ENCODE measurements around the gene JMJD1C.
A peak's percentile ranks its signal among the peaks of the same experiment; 100 is the strongest.
"Not testable (repeated sequence)": the region's sequence is repeated elsewhere in the genome, so short reads cannot be mapped to it uniquely, and the experiment has no call there.

The JMJD1C gene

DNA sequence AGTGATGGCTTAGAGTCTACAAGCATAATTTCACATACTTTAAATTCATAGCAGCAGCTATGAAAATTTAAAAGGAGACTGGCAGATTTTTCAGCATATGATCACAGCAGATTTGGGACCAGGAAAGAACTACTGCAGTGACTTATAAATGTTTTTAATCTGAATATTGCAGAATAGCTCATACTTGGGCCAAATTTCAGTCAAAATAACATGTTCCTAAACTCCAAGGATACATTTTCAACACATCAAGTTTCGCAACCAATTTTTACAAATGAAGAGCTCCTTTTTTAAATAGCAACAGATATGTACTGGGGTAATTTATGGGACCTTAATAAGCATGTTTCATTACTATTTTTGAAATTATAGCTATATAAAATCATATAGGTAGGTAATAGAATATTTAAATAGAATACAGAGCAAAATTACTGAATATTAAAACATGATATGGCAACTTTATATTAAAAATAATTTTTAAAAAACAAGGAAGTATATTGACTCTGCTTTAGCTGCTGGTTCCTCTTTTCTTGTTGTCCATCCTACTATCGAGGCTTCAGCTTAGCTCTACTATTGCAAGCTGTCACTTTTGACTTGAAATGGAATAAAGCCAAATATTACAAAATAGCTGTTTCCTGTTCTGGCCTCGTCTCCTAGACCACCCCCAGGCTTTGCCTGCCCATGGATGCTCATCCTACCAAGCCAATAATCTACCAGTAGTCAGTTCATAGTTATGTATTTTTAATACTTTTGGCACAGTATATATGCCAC is 209.6 kb downstream of the JMJD1C start:
- DNase-seq, result peak; percentile 91

DNA sequence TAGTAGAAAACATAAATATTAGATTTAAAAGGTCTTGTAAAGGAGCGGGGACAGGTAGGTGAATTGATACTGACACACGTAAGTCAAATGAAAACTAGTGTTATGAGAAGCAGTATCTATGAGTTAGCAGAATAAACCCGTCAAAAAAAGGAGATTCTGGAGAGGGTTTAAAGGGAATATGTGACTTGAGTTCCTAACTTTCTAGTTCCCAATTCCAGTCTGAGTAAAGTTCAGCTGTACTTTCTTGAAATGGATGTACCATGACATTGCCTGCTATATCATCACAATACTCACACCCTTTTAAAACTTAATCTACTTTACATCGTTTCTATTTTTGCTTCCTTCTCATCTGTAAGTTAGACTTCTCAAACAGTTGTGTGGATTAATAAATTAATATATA is 210.5 kb downstream of the JMJD1C start:
- no peak for DNase-seq

DNA sequence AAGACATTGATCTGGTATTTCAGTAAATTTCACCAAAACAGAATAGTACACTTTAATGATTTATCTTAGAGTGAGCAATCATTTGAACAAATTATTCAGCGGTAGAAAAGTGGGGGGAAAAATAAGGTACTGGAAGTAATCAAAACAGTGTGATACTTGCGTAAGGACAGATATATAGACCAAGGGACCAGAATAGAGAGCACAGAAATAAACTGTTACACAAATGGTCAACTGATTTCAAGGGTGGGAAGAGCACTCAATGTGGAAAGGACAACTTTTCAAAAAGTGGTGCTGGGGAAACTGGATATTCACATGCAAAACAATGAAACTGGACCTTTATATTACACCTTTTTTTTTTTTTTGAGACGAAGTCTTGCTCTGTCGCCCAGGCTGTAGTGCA is 212.7 kb downstream of the JMJD1C start:
- DNase-seq, result no peak

DNA sequence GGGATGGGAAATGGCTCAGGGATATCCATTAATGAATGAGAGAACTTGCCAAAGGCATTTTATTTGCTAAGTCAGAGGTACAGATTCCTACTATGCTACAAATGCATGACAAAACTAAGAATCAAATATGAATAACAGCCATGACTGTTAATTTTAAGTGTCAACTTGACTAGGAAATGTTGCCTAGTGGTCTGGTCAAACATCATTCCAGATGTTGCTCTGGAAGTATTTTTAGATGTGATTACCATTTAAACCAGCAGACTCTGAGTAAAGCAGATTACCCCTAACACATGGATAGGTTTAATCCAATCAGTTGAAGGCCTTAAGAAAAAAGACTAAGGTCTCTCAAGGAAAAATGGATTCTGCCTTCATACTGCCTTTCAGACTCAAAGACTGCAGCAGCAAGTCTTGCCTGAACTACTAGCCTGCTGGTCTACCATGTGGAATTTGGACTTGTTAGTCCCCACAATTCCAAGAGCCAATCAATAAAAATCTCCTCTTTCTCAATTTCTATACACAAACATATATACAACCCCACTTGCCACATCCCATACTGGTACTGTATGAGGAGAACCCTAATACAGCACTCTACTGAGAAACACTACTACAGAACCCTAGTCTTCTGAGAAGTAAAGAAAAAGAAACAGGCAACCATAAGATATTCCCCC is 213.5 kb downstream of the JMJD1C start:
- no peak for DNase-seq

DNA sequence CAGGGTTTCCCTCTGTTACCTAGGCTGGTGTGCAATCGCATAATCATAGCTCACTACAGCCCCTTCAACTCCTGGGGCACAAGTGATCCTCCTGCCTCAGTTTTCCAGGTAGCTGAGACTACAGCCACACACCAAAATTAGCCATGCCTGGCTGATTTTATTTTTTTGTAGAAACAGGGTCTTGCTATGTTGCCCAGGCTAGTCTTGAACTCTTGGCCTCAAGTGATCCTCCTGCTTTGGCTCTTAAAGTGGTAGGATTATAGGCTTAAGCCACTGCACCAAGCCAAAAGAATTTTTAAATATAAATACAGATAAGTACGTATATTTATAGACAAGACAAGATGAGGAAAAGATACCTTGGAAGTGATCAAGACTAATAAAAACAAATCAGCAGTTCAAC is 215.7 kb downstream of the JMJD1C start:
- no peak for DNase-seq

DNA sequence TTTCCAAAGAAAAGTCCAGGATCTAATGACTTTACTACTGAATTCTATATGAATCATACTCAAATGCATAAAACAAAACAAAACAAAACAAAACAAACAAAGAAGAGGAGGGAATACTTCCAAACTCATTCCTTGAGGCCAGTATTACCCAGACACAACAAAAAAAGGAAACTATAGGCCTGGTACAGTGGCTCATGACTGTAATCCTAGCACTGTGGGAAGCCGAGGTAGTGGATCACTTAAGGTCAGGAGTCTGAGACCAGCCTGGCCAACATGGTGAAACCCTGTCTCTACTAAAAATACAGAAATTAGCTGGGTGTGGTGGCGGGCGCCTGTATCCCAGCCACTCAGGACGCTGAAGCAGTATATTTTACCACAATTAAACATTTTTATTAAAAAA is 218.0 kb downstream of the JMJD1C start:
- DNase-seq, result no peak

DNA sequence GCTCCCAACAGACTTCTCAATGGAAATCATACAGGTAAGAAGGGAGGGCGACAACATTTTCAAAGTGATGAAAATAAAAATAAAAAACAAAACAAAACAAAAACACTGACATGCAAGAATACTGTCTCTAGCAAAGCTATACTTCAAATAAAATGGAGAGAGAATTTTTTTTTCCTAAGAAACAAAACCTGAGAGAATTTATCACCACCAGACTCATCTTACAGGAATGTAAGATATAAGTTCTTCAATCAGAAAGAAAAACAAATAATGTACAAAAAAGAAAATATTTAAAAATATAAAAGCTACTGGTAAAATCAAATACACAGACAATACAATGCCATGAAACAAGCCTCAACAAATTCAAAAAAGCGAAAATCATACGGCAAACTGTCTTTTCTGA is 219.4 kb downstream of the JMJD1C start:
- DNase-seq, result no peak

DNA sequence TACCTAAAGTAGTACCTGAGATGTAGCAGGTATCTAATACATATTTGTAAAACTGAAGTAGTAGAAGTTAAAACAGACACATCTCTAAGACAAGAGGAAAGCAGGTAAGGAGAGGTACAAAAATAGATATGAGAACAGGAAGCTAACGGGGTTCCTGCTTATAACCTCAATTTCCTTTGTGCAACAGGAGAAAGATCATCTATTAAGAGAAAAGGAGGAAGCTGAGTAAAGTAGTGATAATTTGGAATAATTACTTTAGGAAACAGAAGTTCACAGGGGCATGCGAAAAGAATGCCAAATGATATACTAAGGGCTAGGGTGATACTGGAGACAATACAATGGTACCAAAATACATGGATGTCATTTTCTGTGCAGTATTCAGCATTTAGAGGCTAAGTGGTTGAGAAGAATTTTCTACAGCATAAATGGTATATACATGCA is 223.9 kb downstream of the JMJD1C start:
- peak; percentile 32 for DNase-seq

DNA sequence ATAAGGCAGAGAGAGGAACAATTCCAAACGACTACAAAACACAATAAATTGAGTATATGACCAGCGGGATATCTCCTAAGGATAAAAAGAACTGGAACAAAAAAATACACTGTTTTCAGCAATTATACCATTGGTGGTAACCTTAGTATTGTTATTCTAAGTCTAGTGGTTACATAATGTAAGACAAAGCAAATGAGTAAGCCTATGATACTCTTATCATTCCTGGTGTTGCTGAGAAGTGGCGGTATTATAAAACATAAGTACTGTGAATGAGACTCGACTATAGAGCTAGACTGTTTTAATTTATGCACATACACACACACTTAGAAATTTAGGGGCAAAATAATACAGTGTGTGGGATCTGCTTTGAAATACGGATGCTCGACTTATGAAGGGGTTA is 225.0 kb downstream of the JMJD1C start:
- peak; percentile 51 for DNase-seq

DNA sequence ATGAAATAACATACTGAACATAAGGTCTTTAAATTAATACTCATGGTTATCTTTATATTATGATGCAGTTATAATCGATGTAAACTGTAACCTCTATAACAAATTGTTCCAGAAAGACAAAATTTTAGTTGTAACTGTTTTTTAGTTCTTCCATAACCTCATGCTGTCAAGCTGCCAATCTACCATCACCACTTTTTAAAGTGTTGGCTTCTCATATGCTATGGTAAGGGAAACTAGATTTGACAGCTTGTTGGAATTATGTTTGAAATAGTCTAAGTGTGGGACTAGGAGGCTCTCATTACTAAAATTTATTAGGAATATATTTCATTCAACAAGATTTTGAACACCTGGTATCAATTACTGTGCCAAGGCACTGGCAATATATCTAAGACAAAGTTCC is 227.3 kb downstream of the JMJD1C start:
- no peak for DNase-seq

DNA sequence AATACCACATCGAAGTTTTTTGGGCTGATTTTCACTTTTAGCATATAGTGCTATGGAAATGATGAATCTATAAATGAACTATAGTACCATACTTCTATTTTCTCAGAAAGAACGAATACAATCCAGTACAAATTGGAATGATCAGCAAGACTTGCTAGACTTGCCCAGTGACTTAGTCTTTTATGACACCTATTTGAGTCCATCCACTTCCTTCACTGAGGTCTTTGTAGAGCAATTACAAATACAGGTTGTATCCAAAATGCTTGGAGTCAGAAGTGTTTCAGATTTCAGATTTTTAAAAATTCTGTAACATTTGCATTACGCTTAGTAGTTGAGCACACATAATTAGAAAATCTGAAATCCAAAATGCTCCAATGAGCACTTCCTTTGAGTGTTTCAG is 228.4 kb downstream of the JMJD1C start:
- no peak for DNase-seq

DNA sequence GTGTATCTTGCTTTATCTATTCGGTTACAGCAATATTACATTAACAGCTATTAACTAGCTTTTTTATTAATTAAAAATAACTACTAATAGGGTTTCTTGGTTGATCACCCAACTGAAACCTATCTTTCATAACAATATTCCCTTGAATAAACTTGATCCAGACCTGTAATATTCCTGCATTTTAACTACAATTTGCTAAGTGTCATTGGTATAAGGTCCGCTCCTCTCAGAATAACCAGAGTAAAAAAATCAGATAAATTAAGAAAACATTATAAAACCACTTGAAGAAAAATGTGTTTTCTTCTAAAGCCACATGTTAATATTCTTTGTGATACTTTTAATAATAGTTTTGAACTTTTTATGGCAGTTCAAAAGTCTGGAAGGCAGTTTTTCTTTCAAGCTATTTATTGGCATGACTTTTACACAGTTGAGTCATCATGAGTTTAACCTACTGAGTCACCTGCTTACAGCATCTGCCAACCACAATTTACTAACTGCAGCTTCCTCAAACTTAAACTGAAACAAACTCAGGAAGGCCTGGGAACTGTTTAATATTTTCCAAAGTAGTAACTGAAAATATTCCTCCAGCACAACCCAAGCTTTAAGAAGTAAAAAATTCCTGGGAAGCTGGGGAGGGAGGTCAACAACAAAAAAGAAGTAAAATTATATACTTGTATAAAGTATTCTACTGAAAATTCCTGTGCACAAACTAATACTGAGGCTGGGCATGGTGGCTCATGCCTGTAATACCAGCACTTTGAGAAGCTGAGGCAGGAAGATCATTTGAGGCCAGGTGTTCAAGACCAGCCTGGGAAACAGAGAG is 229.5 kb downstream of the JMJD1C start:
- peak; percentile 82 for DNase-seq

DNA sequence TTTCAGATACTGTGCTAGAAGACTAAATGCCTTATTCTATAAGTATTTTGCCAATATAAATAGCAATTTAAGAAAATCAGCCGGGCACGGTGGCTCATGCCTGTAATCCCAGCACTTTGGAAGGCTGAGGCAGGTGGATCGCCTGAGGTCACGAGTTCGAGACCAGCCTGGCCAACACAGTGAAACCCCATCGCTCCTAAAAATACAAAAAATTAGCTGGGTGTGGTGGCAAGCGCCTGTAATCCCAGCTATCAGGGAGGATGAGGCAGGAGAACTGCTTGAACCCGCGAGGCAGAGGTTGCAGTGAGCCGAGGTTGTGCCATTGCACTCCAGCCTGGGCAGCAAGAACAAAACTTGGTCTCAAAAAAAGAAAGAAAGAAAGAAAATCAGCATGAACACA is 230.6 kb downstream of the JMJD1C start:
- not testable (repeated sequence) for DNase-seq

DNA sequence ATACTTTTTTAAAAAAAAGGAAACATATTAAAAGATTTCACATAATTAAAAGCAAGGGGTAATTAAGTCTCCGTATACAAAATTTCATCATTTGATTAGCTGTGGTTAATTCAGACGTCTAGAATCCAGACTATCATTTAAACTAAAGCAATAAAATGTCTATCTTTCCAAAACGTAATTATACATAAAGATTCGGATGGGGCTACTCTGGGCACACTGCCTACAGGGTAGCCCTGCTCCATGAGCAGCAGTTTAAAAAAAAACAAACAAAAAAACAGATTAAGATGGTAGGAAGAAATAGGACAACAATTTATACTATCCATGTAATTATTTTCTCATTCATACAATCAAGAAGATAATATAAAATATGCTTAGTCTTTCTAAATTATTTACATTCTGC is 236.6 kb downstream of the JMJD1C start:
- DNase-seq, result no peak

DNA sequence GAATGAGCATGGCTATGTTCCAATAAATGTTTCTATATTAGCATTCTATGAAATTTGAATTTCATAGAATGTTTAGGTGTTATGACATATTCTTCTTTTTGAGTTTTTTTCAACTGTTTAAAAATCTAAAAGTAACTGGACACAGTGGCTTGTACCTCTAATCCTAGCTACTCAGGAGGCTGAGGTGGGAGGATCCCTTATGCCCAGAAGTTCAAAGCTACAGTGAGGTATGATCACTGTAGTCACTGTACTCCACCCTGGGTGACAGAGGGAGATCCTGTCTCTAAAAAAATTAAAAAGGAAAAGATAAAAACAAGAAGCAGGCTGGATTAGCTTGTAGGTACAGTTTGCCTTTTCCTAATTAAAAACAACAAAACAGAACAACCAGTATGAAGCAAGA is 237.5 kb downstream of the JMJD1C start:
- no peak for DNase-seq

DNA sequence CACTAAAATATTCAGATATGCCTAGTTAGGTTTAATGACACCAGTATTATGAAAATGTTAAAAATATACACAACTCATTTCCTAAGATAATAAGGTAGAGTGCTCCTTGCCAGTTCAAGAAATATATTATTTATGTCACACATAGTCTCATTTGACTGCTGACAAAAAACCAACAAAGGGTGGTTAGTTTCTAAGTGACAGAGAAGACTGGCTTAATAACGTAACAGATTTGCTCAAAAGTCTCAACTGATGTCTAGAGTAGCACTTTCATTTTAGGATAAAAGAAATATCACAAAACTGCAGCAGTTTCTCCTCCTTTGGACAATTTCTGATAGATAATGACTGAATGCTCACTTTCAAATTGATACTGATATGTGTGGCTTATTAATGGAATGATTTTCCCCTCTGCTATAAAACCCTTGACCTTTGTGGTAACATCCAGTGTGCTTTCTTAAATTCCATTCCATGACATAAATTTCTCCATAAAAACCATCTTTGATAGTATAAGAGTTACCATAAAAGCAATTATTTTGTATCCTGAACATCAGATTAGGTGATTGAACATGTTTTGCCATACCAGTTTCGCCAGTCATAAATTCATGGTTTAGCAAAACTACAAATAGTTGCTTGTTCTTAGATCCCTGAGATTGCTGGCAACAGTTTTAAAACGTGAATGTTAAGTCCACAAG is 238.4 kb downstream of the JMJD1C start:
- DNase-seq, result no peak

DNA sequence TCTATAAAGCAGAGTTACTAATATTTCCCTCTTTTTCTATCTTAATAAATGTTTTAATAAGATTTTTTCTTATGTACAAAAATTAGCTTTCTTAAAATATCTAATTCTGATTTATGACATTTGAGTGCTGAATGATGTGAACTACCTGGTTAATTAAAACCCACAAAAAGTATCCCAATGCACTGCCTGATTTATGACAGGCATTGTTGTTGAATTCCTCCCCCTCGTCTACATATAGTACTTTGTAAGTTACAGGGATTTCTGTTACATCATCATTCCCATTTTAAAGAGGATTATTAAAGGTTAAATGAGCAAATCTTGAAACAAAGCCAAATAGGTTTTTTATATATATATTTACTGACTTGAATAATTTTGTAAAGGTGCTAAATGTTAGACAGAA is 241.5 kb downstream of the JMJD1C start:
- DNase-seq, result no peak

DNA sequence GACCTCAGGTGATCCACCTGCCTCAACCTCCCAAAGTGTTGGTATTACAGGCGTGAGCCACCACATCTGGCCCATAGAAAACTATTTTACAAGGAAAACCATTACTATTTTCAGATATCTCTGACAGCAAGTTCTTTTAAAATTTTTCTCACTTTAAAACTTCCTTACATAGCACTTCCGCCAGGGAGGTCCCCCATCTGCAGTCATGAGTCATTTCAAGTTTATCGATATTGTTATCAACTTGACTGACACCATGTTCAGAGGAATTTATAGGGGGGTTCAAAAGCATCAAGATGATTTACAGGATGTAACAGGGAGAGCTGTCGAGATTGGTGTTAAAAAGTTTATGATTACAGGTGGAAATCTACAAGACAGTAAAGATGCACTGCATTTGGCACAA is 243.8 kb downstream of the JMJD1C start:
- no peak for DNase-seq

DNA sequence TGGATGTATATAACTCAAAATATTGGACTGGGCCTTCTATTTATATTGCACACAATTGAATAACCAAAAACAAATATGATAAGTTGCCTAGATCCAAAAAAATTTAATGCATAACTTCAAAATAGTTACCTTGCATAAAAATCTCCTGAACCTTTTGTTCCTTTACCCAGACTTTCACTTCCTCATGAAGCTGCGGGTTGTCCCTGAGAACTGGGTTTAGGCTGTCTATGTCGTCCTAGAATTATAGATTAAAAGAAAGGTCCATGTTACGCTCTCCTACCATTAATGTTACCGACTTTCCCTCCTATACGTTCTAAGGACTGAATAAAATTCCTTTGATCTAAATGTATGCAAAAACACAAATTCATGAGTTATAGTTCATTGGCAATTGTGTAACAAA is 246.0 kb downstream of the JMJD1C start:
- no peak for DNase-seq

DNA sequence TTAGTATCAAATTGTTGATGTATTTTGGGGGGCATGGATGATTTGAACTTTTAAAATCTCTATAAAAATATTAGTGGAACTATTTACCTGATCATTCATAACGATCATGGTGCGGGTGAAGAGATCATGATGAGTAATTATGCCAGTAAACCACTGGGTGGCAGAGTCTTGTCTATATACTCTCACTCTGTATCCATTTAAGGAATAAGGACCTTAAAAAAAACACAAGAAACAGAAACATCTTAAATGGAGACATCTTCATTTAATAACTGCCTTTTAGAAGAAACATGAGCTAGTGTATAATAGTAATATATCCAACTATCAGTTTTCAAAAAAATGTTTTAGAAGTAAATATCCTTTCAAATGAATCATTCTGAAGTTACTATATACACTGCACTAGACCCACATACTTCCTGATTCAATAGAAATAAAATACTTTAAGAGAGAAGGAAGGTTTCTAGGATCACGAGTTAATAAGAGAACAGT is 248.6 kb downstream of the JMJD1C start:
- peak; percentile 83 for DNase-seq

DNA sequence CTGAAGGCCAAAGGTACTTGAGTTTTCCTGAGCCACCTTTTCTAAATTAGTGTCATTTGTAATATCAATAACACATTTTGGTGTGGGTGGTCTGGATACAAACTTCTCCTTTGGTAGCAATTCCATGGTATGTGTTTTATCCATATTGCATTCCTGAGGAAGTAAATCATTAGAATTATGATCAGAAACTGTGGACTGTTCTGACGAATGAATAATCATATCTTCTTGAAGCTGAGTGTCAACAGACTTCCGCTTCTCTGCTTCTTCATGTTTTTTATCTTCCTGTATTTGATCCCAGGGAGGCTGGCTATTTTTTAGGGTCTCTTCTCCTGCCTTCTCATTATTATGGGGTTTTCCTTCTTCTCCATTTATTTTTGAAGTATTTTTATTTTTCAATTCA is 251.2 kb downstream of the JMJD1C start:
- no peak for DNase-seq

DNA sequence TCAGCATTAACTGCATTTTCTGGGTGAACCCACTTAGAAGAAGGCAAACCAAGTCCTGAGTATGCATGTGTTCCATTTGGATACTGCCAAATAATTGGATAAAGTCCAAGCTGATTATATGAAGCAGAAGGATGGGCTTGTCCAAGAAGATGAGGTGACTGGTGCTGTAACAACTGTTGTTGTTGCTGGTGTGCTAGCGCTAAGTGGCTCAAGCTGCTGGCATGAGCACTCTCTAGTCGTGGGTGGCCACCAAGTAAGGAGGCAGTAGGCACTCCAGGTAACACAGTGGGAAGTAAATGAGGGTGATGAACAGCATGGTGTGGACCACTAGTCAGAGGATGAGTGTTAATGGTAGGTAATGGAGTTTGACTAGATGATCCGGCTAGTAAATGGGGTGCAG is 252.3 kb downstream of the JMJD1C start:
- DNase-seq, result no peak

DNA sequence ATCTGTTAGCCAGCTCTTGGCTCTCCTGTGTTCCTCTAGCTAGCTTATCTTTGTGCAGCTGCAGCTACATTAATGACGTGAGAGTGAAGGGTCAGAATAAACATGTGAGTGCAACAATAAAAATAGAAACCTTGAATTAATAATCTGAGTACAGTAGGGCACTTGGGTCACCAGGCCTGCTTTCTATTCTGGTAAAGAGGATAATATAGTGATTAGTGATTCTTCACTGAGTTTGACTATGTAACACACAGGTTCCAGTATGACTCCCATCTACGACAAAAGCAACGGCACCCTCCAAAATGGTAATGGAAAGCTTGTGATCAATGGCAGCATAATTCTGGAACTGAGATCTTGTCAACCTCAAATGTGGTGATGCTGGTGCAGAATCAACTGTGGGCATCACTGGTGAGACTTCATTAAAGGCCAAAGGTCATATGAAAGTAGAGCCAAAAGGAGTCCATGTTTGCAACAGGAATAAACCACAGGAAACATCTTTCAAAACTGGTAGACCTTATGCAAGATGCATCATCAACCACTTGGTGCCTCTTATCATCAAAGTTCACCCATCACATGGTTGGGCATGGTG is 255.1 kb downstream of the JMJD1C start:
- DNase-seq, result peak; percentile 37

All from hematopoietic multipotent progenitor cell treated with erythropoietin and hydrocortisone succinate and interleukin-3 and kit ligand, for 4 days (in vitro differentiated cells).